Left cardiac atrium (tissue), 4 donors: ENCODE results near the gene STPG4. TPM values are rescaled to one million over a fixed set of nuclear protein-coding genes. Genes with fewer than 3 reads are reported as not detected.

Experiments
- ATAC-seq, 2 donors: fragments of 200-7000 bp; cut with Tn5 transposase; one replicate each; pipeline ENCODE4 v1.9.1; 2020; ENCODE audit warnings: mild to moderate bottlenecking in 2 of 2, moderate library complexity in 2 of 2
- DNase-seq: peaks from one replicate; pipeline ENCODE4 v3.0.0-alpha.2; 2020
- intact Hi-C, 2 donors: fragments of 100-400 bp; cut with DNase I; formaldehyde crosslinking; loops; one replicate each; pipeline versions ENCODE4 v1.14.1 to v1.15.1; 2022 to 2023
- total RNA-seq, 2 donors: library from RNA; stranded (reverse); fragmentation: NEBNext Ultra II Directional; extraction: Animal tissue kit (Norgen Biotek cat#: 25700); gene quantifications; one replicate each; pipeline ENCODE4 v1.2.1, GENCODE V29; 2021
- donor health status: DM: no; HTN: yes; CAD: no.
- donor health status: DM: no; HTN: yes; CAD: no; lungs with severe emphysema.
- donor health status: DM: yes; HTN: yes; CAD: no.
- donor health status: Dilated cardiomyopathy.

The STPG4 gene
- total RNA-seq, 2 donors from 2014 or later, result not detected

- no peak for ATAC-seq
- intact Hi-C loops, result no loop called here
- DNase-seq, result no peak
Observed at GRCh38 chr2:47064106-47064505, 91.0 kb downstream of the STPG4 start.

- intact Hi-C loops, result no loop called here
- DNase-seq (no peak), ATAC-seq (no peak)
Observed at GRCh38 chr2:47063538-47063930, 91.6 kb downstream of the STPG4 start.

- no peak for ATAC-seq
- intact Hi-C loops, result no loop called here
Observed at GRCh38 chr2:47062681-47063537, 92.2 kb downstream of the STPG4 start.

GRCh38 chr2:47061944-47062678 lies 93.0 kb downstream of the STPG4 start:
- ATAC-seq (no peak), DNase-seq (no peak)
- intact Hi-C loops, result no loop called here

More at GRCh38 chr2:47062681-47063537, 92.2 kb downstream of the STPG4 start:
- no peak for DNase-seq

GRCh38 chr2:47060652-47061170 lies 94.4 kb downstream of the STPG4 start:
- no peak for ATAC-seq
- DNase-seq, result no peak
- intact Hi-C loops, result no loop called here

GRCh38 chr2:47058003-47058931 lies 96.8 kb downstream of the STPG4 start:
- no peak for DNase-seq
- intact Hi-C loops, result no loop called here
- peak; percentile 52 to 67 for ATAC-seq

- intact Hi-C loops, result no loop called here
- ATAC-seq, result no peak
- DNase-seq, result peak; percentile 58
Observed at GRCh38 chr2:47057687-47058002, 97.5 kb downstream of the STPG4 start.

- intact Hi-C loops, result no loop called here
- DNase-seq (peak; percentile 53), ATAC-seq (peak; percentile 39 to 68)
Observed at GRCh38 chr2:47056868-47057686, 98.0 kb downstream of the STPG4 start.

GRCh38 chr2:47056374-47056773 lies 98.7 kb downstream of the STPG4 start:
- no peak for DNase-seq
- intact Hi-C loops, result no loop called here
- peak; percentile 5 to 31 for ATAC-seq

GRCh38 chr2:47054868-47055267 lies 100.2 kb downstream of the STPG4 start:
- ATAC-seq, result no peak
- intact Hi-C loops, result no loop called here
- DNase-seq, result no peak

- intact Hi-C loops, result no loop called here
- ATAC-seq, result no peak
- DNase-seq, result no peak
Observed at GRCh38 chr2:47054036-47054555, 101.0 kb downstream of the STPG4 start.

GRCh38 chr2:47052847-47053246 lies 102.3 kb downstream of the STPG4 start:
- no peak for DNase-seq
- intact Hi-C loops, result no loop called here
- ATAC-seq, result no peak

- intact Hi-C loops, result no loop called here
- DNase-seq, result no peak
- no peak for ATAC-seq
Observed at GRCh38 chr2:47051562-47051961, 103.5 kb downstream of the STPG4 start.

GRCh38 chr2:47050762-47051161 lies 104.3 kb downstream of the STPG4 start:
- intact Hi-C loops, result no loop called here
- DNase-seq (no peak), ATAC-seq (no peak)

GRCh38 chr2:47050021-47050760 lies 104.9 kb downstream of the STPG4 start:
- DNase-seq (no peak), ATAC-seq (no peak)
- intact Hi-C loops, result no loop called here

GRCh38 chr2:47049502-47049901 lies 105.6 kb downstream of the STPG4 start:
- intact Hi-C loops, result no loop called here
- ATAC-seq, result peak; percentile 55 to 72
- DNase-seq, result no peak

- ATAC-seq, result no peak
- no peak for DNase-seq
- intact Hi-C loops, result no loop called here
Observed at GRCh38 chr2:47048801-47049480, 106.2 kb downstream of the STPG4 start.
